GM18526 (cell line): ENCODE measurements around the gene VEGFB.

Source experiments
- POLR2A ChIP-seq: IDR thresholded peaks from 3 replicates; pipeline ENCODE4 v1.6.1; 2011; ENCODE audit not compliant: insufficient read length; ENCODE audit errors: extremely low read depth

VEGFB gene

DNA sequence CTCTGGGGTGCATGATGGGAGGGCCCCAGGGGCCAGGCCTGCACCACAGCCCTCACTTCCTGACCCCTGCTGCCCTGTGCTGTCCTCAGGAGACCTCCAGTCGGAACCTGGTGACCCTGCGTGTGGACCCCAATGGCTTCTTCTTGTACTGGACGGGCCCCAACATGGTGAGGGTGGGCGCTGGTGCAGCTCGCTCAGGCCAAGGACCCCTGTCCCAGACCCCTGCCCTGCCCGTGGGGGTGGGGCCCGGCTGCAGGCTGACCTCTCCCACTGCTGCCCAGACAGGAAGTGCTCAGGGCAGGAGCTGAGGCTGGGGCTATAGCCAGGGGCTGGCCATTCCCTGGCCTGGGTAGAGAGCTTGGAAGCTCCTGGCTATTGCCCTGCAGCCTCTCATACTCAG is 19.9 kb downstream of the VEGFB start:
- no peak for TF ChIP-seq POLR2A

DNA sequence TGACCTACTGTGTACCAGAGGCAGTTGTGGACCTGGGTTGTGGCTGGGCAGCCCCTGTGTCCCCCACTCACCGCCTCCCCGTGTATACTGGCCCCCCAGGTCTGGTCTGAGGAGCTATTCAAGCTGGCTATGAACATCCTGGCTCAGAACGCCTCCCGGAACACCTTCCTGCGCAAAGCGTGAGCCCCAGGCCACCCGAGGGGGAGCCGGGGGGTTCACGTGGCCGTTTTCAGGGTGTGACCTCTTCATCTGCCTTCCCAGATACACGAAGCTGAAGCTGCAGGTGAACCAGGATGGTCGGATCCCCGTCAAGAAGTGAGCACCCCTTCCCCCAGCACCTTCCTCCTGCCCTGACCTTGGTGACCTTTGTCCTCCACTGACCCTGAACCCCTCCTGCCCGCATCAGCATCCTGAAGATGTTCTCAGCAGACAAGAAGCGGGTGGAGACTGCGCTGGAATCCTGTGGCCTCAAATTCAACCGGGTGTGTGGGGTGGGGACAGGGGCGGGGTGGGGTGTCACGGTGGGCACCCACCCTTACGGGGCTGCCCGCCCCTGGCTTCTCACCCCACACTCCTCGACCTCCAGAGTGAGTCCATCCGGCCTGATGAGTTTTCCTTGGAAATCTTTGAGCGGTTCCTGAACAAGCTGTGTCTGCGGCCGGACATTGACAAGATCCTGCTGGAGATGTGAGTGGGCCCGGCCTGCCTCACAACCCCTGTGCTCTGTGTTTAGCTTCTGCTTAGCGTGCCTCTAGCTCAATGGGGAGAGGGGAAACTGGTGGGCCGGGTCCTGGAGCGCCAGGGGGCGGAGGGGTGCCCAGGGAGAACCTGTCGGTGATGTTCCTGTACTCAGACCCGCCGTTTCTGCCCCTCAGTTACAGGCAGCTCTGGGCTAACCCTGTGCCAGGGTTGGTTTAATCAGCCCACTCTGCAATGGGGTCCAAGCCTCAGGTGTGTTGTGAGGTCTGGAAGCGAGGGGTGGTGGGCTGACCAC is 21.0 kb downstream of the VEGFB start:
- TF ChIP-seq POLR2A = no peak

DNA sequence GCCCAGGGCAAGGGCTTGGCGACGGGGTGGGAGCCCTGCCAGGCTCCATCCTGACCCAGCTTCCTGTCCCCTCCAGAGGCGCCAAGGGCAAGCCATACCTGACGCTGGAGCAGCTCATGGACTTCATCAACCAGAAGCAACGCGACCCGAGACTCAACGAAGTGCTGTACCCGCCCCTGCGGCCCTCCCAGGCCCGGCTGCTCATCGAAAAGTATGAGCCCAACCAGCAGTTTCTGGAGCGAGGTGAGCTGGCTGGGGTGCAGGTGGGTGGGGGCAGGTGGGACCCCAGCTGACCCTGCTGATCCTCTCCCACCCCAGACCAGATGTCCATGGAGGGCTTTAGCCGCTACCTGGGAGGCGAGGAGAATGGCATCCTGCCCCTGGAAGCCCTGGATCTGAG is 21.9 kb downstream of the VEGFB start:
- TF ChIP-seq POLR2A = no peak

DNA sequence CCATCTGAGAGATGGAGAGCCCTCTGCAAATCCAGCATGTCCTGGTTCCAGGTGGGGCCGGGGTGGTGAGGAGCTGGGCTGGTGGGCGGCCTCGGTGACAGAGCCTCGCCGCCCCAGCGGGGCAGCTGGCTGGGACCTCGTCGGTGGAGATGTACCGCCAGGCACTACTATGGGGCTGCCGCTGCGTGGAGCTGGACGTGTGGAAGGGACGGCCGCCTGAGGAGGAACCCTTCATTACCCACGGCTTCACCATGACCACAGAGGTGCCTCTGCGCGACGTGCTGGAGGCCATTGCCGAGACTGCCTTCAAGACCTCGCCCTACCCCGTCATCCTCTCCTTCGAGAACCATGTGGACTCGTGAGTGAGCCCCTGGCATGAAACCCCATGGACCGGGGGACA is 24.0 kb downstream of the VEGFB start:
- TF ChIP-seq POLR2A = no peak

DNA sequence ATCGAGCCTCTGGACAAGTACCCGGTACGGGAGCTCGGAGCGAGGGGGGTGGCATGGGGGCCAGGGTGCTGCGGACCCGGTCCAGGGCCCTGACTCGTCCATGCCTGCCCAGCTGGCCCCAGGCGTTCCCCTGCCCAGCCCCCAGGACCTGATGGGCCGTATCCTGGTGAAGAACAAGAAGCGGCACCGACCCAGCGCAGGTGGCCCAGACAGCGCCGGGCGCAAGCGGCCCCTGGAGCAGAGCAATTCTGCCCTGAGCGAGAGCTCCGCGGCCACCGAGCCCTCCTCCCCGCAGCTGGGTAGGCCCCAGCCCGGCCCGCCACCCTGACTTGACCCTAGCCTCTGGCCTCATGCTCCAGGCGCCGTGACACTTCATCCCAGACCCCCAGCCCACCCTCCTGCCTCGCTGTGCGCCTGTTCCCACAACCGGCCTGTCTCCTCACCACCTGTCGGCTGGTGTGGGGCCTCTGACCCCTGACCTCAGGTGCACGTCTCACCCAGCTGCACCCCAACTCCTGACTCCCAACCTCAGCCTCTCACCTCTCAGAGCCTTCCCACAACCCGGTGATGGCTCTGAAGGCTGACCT is 24.7 kb downstream of the VEGFB start:
- TF ChIP-seq POLR2A = no peak

DNA sequence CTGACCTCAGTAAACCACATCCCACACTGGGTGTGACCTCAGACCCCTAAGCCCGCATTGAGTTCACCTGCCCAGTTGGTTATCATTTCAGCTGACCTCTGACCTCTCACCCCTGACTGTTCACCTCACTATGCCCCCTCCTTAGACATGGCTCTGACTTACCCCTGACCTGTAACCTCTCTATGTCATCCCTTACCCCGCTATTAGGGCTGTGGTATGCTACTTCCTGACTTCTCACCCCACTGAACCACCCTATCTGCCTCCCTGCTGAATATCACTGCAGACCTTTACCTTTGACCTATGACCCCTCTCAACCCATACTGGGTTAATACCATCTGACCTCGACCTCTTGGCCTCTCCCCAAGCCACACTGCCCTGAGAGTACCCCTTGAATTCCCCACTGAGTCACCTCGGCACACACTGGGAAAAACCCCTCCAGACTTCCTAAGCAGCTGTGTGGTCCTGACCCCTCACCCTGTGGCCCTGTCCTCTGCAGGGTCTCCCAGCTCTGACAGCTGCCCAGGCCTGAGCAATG is 25.2 kb downstream of the VEGFB start:
- no peak for TF ChIP-seq POLR2A

DNA sequence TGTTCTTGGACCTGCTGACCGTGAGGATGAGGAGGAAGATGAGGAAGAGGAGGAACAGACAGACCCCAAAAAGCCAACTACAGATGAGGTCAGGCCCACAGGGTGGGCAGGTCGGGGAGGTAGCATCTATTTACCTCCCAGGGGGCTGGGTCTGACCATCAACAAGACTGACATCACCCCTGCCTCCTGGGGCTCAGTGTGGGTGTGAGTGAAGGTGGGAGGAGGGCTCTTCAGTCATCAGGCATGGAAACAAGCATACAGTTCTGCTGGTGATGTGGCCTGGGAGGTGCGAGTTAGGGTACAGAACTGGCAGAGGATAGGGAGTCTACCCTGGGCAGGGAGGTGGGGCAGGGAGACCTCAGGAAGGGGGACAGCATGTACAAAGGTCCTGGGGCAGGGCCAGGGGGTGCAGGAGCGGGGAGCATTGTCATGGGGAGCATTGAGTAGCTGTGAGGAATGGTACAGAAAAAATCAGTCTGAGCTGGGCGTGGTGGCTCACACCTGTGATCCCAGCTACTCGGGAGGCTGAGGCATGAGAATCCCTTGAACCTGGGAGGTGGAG is 25.8 kb downstream of the VEGFB start:
- TF ChIP-seq POLR2A = no peak

DNA sequence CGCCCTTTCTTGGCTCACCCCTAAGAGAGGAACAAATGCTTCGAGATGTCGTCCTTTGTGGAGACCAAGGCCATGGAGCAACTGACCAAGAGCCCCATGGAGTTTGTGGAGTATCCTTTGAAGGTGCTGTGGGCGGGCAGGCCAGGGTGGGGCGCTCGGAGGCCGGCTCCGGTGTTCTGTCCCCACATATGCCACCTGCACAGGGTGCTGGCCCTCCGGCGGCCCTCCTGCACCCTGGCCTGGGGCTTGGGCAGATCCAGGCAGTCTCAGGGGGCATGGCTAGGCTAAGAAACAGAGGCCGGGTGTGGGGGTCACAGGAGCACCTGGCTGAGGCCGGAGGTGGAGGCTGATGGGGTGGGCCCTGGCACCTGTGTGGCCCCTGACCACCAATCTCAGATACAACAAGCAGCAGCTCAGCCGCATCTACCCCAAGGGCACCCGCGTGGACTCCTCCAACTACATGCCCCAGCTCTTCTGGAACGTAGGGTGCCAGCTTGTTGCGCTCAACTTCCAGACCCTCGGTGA is 27.2 kb downstream of the VEGFB start:
- TF ChIP-seq POLR2A = no peak

DNA sequence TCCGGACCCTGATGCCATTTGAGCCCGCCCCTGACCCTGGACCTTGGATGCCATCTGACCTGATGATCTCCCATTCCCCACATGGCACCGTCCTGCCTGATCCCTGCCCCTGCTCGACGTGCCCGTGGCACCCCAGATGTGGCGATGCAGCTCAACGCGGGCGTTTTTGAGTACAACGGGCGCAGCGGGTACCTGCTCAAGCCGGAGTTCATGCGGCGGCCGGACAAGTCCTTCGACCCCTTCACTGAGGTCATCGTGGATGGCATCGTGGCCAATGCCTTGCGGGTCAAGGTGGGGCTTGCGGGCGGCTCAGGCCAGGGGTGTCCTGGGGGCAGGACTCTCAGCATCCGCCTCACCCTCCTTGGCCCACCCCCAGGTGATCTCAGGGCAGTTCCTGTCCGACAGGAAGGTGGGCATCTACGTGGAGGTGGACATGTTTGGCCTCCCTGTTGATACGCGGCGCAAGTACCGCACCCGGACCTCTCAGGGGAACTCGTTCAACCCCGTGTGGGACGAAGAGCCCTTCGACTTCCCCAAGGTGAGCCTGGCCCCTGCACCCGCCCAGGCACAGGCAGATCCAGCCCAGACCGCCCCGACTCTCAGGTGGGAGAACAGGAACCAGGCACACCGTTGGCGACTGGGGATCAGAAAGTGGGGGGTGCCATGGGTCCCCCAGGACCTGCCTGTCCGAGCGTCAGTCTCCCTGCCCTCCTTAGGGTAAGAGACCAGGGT is 28.1 kb downstream of the VEGFB start:
- TF ChIP-seq POLR2A = no peak

DNA sequence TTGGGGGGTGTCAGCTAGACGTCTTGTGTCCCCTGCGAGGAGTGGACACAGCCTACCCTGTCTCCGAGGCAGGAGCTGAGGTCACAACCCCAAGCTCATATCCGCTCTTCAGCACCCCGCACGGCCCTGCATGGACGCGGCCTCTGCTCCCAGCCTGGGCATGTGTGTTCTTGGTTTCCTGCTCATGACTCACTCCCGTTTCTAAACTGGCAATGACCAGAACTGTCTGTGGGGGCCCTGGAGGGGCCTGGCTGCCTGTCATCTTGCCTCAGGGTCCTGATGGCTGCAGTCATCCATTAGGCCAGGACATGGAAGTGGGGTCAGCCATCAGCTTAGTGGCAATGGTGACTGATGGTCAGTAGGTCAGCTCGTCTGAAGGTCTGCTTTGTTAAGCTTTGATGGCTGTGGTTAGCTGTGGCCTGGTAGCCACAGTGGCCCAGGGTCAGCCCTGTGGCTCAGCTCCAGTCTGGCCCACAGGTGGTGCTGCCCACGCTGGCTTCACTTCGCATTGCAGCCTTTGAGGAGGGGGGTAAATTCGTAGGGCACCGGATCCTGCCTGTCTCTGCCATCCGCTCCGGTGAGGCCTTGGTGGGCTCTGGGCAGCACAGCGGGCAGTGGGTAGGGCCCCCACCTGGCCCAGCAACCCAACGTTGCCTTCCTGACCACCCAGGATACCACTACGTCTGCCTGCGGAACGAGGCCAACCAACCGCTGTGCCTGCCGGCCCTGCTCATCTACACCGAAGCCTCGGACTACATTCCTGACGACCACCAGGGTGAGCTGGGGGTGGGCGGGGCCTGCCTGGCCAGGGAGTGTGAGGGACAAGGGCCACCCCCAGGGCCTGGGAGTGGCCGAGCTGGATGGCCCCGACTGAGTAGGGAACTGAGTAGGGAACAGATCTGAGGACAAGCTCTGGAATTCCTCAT is 28.9 kb downstream of the VEGFB start:
- no peak for TF ChIP-seq POLR2A

DNA sequence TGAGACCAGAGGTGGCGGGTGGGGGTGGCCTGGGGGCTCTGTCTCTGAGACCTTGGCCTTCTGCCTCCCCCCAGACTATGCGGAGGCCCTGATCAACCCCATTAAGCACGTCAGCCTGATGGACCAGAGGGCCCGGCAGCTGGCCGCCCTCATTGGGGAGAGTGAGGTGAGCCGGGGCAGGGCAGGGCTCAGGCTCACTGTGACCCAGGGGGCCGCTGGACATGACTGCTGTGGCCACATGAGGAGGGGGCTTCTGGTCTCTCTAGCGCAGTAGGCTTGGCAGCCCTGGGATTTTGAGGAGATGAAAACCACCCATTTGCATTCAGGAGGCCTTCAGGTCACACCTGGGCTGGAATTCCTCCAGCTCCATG is 29.5 kb downstream of the VEGFB start:
- TF ChIP-seq POLR2A = no peak

DNA sequence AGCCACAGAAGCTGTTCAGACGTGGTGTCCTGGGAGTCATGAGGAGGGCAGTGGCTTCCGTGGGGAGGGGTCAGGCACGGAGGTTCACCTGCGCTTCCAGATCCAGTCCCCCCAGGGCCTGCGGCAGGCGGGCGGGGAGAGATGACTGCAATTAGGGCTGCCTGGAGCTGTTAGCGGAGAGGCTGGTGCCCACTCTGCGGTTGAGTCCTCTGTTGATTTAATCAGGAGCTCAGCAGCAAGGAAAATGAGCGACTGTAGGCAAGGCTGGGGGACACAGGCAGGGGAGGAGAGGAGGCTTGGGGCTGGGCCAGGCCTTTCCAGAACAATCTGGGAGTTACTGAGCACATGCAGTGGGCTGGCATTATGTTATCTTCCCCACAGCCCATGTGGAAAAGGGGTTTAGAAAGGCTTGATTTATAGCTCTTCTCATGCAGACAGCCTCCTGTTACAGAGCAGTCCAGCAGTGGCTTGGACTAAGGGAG is 30.0 kb downstream of the VEGFB start:
- TF ChIP-seq POLR2A = no peak

DNA sequence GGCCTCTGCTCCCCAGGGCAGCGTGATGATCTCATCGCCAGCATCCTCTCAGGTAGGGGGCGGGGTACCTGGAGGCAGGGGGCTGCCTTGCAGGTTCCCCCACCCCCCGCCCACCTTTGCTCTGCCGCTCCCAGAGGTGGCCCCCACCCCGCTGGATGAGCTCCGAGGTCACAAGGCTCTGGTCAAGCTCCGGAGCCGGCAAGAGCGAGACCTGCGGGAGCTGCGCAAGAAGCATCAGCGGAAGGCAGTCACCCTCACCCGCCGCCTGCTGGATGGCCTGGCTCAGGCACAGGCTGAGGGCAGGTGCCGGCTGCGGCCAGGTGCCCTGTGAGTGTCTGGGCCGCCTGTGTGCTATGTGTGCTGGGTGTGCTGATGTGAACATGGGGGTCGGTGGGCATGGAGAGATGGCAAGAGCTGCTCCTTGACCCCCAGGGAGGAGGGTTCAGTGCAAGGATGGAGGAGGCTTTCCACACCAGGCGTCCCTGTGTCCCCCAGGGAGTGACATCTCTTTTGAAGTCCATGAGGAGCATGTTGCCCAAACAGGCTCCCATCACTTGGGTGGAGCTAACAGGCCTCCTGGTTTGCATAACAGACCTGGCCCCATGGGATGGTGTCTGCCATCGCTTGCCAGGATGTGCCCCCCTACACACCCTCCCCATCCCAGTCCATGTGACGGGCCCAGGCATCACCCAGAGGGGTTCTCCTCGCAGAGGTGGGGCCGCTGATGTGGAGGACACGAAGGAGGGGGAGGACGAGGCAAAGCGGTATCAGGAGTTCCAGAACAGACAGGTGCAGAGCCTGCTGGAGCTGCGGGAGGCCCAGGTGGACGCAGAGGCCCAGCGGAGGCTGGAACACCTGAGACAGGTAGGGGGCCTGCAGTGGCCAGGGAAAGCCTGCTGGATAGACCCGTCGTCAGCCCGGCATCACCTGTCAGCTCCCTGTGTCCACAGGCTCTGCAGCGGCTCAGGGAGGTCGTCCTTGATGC is 31.1 kb downstream of the VEGFB start:
- no peak for TF ChIP-seq POLR2A
